ENCODE results near the gene COL4A6. TPM values are rescaled to one million over a fixed set of nuclear protein-coding genes. Genes with fewer than 3 reads are reported as not detected.

The COL4A6 gene
- total and polyA plus RNA-seq, 2 of the 8 experiments (the other 6 are each of a cell fraction or from before 2014, with no cell fraction given), result 5.9 to 11.8 TPM

- no peak for TF ChIP-seq SIN3A (conservative IDR thresholded peaks at IDR 0.05 in 1 of 2, IDR thresholded peaks at IDR 0.05 in 1 of 2; ENCODE audit: low read depth in 1 of 2, low read length in 2 of 2)
- no peak for TF ChIP-seq RXRA (IDR thresholded peaks at IDR 0.05; ENCODE audit: insufficient read depth, low read depth, low read length)
- no peak for TF ChIP-seq CREB1 (IDR thresholded peaks at IDR 0.05)
- no peak for TF ChIP-seq POLR2A (IDR thresholded peaks at IDR 0.05; ENCODE audit: control extremely low read depth in 1 of 2, low read depth in 2 of 2, low read length in 2 of 2)
- TF ChIP-seq, protein P1, sequence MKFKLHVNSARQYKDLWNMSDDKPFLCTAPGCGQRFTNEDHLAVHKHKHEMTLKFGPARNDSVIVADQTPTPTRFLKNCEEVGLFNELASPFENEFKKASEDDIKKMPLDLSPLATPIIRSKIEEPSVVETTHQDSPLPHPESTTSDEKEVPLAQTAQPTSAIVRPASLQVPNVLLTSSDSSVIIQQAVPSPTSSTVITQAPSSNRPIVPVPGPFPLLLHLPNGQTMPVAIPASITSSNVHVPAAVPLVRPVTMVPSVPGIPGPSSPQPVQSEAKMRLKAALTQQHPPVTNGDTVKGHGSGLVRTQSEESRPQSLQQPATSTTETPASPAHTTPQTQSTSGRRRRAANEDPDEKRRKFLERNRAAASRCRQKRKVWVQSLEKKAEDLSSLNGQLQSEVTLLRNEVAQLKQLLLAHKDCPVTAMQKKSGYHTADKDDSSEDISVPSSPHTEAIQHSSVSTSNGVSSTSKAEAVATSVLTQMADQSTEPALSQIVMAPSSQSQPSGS (IDR thresholded peaks at IDR 0.05; ENCODE audit: low read length), result no peak
- no peak for TF ChIP-seq CBX8 (IDR thresholded peaks at IDR 0.05; ENCODE audit: borderline replicate concordance, low read depth, low read length)
Observed at GRCh38 chrX:108209006-108209554, 229.1 kb downstream of the COL4A6 start (continued).

Measured in H1 (cell line).